H9 (cell line): ENCODE results near the gene RHOD. TPM values are rescaled to one million over a fixed set of nuclear protein-coding genes. Genes with fewer than 3 reads are reported as not detected.

ENCODE experiments used
- DNase-seq: peaks from one replicate; pipeline ENCODE4 v3.0.0-alpha.2; 2017
- H2AFZ ChIP-seq: one replicate; pipeline ENCODE4 v1.6.1; 2013; ENCODE audit warnings: mild to moderate bottlenecking, low read length, control low read depth, moderate library complexity
- H2AK5ac ChIP-seq: 2 replicates; pipeline ENCODE4 v1.6.1; 2013; ENCODE audit warnings: low read length, control low read depth, mixed read lengths; ENCODE audit not compliant: insufficient read length
- H2BK120ac ChIP-seq: one replicate; pipeline ENCODE4 v1.6.1; 2013; ENCODE audit warnings: low read depth, mild to moderate bottlenecking, low read length, control low read depth, inconsistent platforms; ENCODE audit not compliant: poor library complexity, severe bottlenecking
- H2BK12ac ChIP-seq: 2 replicates; pipeline ENCODE4 v1.6.1; 2013; ENCODE audit warnings: low read length, control low read depth, mixed read lengths, low read depth; ENCODE audit not compliant: insufficient read length
- H2BK15ac ChIP-seq: 2 replicates; pipeline ENCODE4 v1.6.1; 2013; ENCODE audit warnings: low read depth, low read length, control low read depth
- H2BK20ac ChIP-seq: one replicate; pipeline ENCODE4 v1.6.1; 2013; ENCODE audit warnings: low read depth, mild to moderate bottlenecking, low read length, control low read depth, inconsistent platforms; ENCODE audit not compliant: poor library complexity, severe bottlenecking
- H2BK5ac ChIP-seq: 2 replicates; pipeline ENCODE4 v1.6.1; 2013; ENCODE audit warnings: low read length, control low read depth, mixed read lengths; ENCODE audit not compliant: insufficient read length
- H3K14ac ChIP-seq: 2 replicates; pipeline ENCODE4 v1.6.1; 2013; ENCODE audit warnings: low read length, control low read depth; ENCODE audit not compliant: insufficient read depth
- H3K18ac ChIP-seq: 2 replicates; pipeline ENCODE4 v1.6.1; 2013; ENCODE audit warnings: low read depth, mild to moderate bottlenecking, mixed read lengths, low read length, control low read depth; ENCODE audit not compliant: insufficient read length
- H3K23ac ChIP-seq: 2 replicates; pipeline ENCODE4 v1.6.1; 2013; ENCODE audit warnings: low read length, control low read depth, mixed read lengths, low read depth; ENCODE audit not compliant: insufficient read length
- H3K23me2 ChIP-seq: 2 replicates; pipeline ENCODE4 v1.6.1; 2013; ENCODE audit warnings: low read depth, mild to moderate bottlenecking, mixed read lengths, low read length, control low read depth; ENCODE audit not compliant: insufficient read length, poor library complexity, severe bottlenecking
- H3K27ac ChIP-seq: 2 replicates; pipeline ENCODE4 v1.5.1; 2013; ENCODE audit warnings: low read length, control low read depth, mixed read lengths, low read depth; ENCODE audit not compliant: insufficient read length
- H3K27me3 ChIP-seq: 2 replicates; pipeline ENCODE4 v1.6.1; 2013; ENCODE audit warnings: low read length, control low read depth, inconsistent platforms; ENCODE audit not compliant: insufficient read depth
- H3K4ac ChIP-seq: 2 replicates; pipeline ENCODE4 v1.6.1; 2013; ENCODE audit warnings: low read depth, mild to moderate bottlenecking, control low read depth, inconsistent platforms, low read length, moderate library complexity
- H3K4me1 ChIP-seq: 2 replicates; pipeline ENCODE4 v1.6.1; 2013; ENCODE audit warnings: low read length, control low read depth, inconsistent platforms; ENCODE audit not compliant: insufficient read depth
- H3K4me2 ChIP-seq: 2 replicates; pipeline ENCODE4 v1.6.1; 2013; ENCODE audit warnings: low read length, control low read depth, mixed read lengths; ENCODE audit not compliant: insufficient read length, insufficient read depth
- H3K56ac ChIP-seq: 2 replicates; pipeline ENCODE4 v1.6.1; 2013; ENCODE audit warnings: low read depth, mild to moderate bottlenecking, mixed read lengths, low read length, control low read depth; ENCODE audit not compliant: insufficient read length
- H3K79me1 ChIP-seq: 2 replicates; pipeline ENCODE4 v1.6.1; 2013; ENCODE audit warnings: low read depth, mild to moderate bottlenecking, moderate library complexity, low read length, control low read depth, inconsistent platforms; ENCODE audit not compliant: insufficient read depth, poor library complexity, severe bottlenecking
- H3K79me2 ChIP-seq: 2 replicates; pipeline ENCODE4 v1.6.1; 2013; ENCODE audit warnings: low read length, control low read depth, inconsistent platforms; ENCODE audit not compliant: insufficient read depth
- H3K9ac ChIP-seq: 2 replicates; pipeline ENCODE4 v1.6.1; 2013; ENCODE audit warnings: low read length, control low read depth, mixed read lengths; ENCODE audit not compliant: insufficient read length; ENCODE audit errors: extremely low read depth
- H3K9me3 ChIP-seq: one replicate; pipeline ENCODE4 v1.6.1; 2013; ENCODE audit warnings: low read depth, low read length, inconsistent platforms; ENCODE audit not compliant: control insufficient read depth
- H3T11ph ChIP-seq: one replicate; pipeline ENCODE4 v1.6.1; 2013; ENCODE audit warnings: mild to moderate bottlenecking, low read length, control low read depth, inconsistent platforms
- H4K20me1 ChIP-seq: one replicate; pipeline ENCODE4 v1.6.1; 2013; ENCODE audit not compliant: control insufficient read depth, insufficient read length, insufficient read depth
- H4K5ac ChIP-seq: 2 replicates; pipeline ENCODE4 v1.6.1; 2013; ENCODE audit warnings: low read depth, mild to moderate bottlenecking, mixed read lengths, low read length, control low read depth; ENCODE audit not compliant: insufficient read length
- H4K8ac ChIP-seq: replicated peaks from 2 replicates; pipeline ENCODE4 v1.6.1; 2013; ENCODE audit warnings: low read length, control low read depth, mixed read lengths, low read depth; ENCODE audit not compliant: insufficient read length
- H4K91ac ChIP-seq: 2 replicates; pipeline ENCODE4 v1.6.1; 2013; ENCODE audit warnings: low read depth, mild to moderate bottlenecking, moderate library complexity, mixed read lengths, low read length, control low read depth; ENCODE audit not compliant: insufficient read length
- H3K27ac Mint-ChIP-seq, 3 experiments: 2 replicates in 2 of 3; 3 replicates in 1 of 3; pipeline ENCODE4 v1.8.0; 2020 to 2021; ENCODE audit warnings: mixed read lengths in 3 of 3, mild to moderate bottlenecking in 1 of 3, moderate library complexity in 1 of 3
- H3K27me3 Mint-ChIP-seq: 2 replicates; pipeline ENCODE4 v1.8.0; 2021; ENCODE audit warnings: low read depth, mild to moderate bottlenecking, moderate library complexity, mixed read lengths
- H3K36me3 Mint-ChIP-seq, 3 experiments: 2 replicates in 2 of 3; 3 replicates in 1 of 3; pipeline ENCODE4 v1.8.0; 2020 to 2021; ENCODE audit warnings: low read depth in 3 of 3, mixed read lengths in 3 of 3; ENCODE audit not compliant: insufficient read depth in 1 of 3
- H3K4me1 Mint-ChIP-seq, 2 experiments: 2 replicates each; pipeline ENCODE4 v1.8.0; 2020; ENCODE audit warnings: mixed read lengths in 2 of 2
- H3K4me3 Mint-ChIP-seq, 2 experiments: 2 replicates in 1 of 2; 3 replicates in 1 of 2; pipeline ENCODE4 v1.8.0; 2020 to 2021; ENCODE audit warnings: mild to moderate bottlenecking in 2 of 2, mixed read lengths in 2 of 2, moderate library complexity in 1 of 2
- H3K9me3 Mint-ChIP-seq, 2 experiments: 2 replicates in 1 of 2; 3 replicates in 1 of 2; pipeline ENCODE4 v1.8.0; 2020; ENCODE audit warnings: mild to moderate bottlenecking in 2 of 2, mixed read lengths in 2 of 2, moderate library complexity in 1 of 2
- CTCF ChIP-seq: fragments of 200-600 bp; sonication (generic); conservative IDR thresholded peaks from 3 replicates; pipeline ENCODE4 v1.8.0; 2021; ENCODE audit warnings: antibody characterized with exemption, mild to moderate bottlenecking
- whole genome bisulfite sequencing: extraction: QIAGEN DNeasy Blood & Tissue Kit; methylation state at CpG from one replicate; pipeline ENCODE4 v1.1.7; 2013; ENCODE audit warnings: missing lambda C conversion rate, low lambda C conversion rate, mixed read lengths; ENCODE audit not compliant: insufficient read length; ENCODE audit errors: extremely low coverage; 5-methylcytosine and 5-hydroxymethylcytosine counted together
- total RNA-seq: library from RNA; stranded (reverse); gene quantifications from 2 replicates; pipeline ENCODE4 v1.2.1, GENCODE V29; 2021

RHOD gene
- total RNA-seq, 1 experiment from 2014 or later = 14.8 TPM

- H3K9me3 Mint-ChIP-seq = peaks cover 0 to 2% of the 10 kb centered on the region in 2 experiments; a peak in 2 of 5 replicates
- H2BK120ac ChIP-seq = no peak within 1 kb of the TSS
- H3K18ac ChIP-seq = peak within 1 kb of the TSS; percentile 95
- H4K91ac ChIP-seq = no peak within 1 kb of the TSS
- no peak within 1 kb of the TSS for H4K8ac ChIP-seq
- TF ChIP-seq CTCF = peak; percentile 46; the same call in 2 of the 3 replicates
- H3K23me2 ChIP-seq = peaks cover 21% of the 10 kb centered on the region
- peak within 1 kb of the TSS; percentile 96 to 99 for H3K4me3 Mint-ChIP-seq
- H3K36me3 Mint-ChIP-seq = peaks cover 7 to 14% (median 14%) of the 10 kb centered on the region in 3 experiments; a peak in 6 of 7 replicates
- no peaks in the 10 kb centered on the region for H3K79me1 ChIP-seq
- peak; percentile 99 for DNase-seq
- H3K4ac ChIP-seq = no peak within 1 kb of the TSS
- H4K20me1 ChIP-seq = no peaks in the 10 kb centered on the region
- H2BK20ac ChIP-seq = no peak within 1 kb of the TSS
- no peaks in the 10 kb centered on the region; the same call in 1 of the 2 replicates for H3K27me3 Mint-ChIP-seq
- H4K5ac ChIP-seq = no peak within 1 kb of the TSS
- H3K27ac ChIP-seq = no peak within 1 kb of the TSS
- no peak within 1 kb of the TSS for H2AK5ac ChIP-seq
- peak within 1 kb of the TSS; percentile 100 for H3K4me2 ChIP-seq
- H3K27ac Mint-ChIP-seq = peak within 1 kb of the TSS; percentile 91 to 98 (median 95)
- peak within 1 kb of the TSS; percentile 50 for H2BK12ac ChIP-seq
- H3K79me2 ChIP-seq = peaks cover 27% of the 10 kb centered on the region; the same call in 1 of the 2 replicates
- H3K14ac ChIP-seq = peak within 1 kb of the TSS; percentile 83
- no peak within 1 kb of the TSS for H2AFZ ChIP-seq
- no peak within 1 kb of the TSS for H3T11ph ChIP-seq
- WGBS = no CpG with 5 or more reads among the region's 97 CpGs
- H3K23ac ChIP-seq = no peak within 1 kb of the TSS
- peaks cover 30 to 34% of the 10 kb centered on the region in 2 experiments for H3K4me1 Mint-ChIP-seq
- H3K9me3 ChIP-seq = no peaks in the 10 kb centered on the region
- no peak within 1 kb of the TSS for H2BK5ac ChIP-seq
- H3K56ac ChIP-seq = no peak within 1 kb of the TSS
- H3K9ac ChIP-seq = peak within 1 kb of the TSS; percentile 72
- H3K4me1 ChIP-seq = no peaks in the 10 kb centered on the region
- H2BK15ac ChIP-seq = no peak within 1 kb of the TSS
- no peaks in the 10 kb centered on the region for H3K27me3 ChIP-seq
Observed at GRCh38 chr11:67118801-67119584, 62.3 kb downstream of the RHOD start, which contains the start of gene KDM2A. KDM2A (plus strand) TSS chr11:67119263; CDS start chr11:67121317, 2,054 bp downstream.
